DND-41 (cell line): Measurements from ENCODE around the gene AJAP1.

ENCODE experiments used
- ATAC-seq: fragments of 200-7000 bp; cut with Tn5 transposase; 3 replicates; pipeline ENCODE4 v1.9.1; 2021; ENCODE audit warnings: low read depth; ENCODE audit not compliant: insufficient read depth
- DNase-seq: peaks from one replicate; pipeline ENCODE4 v3.0.0-alpha.2; 2020
- H2AFZ ChIP-seq: 2 replicates; pipeline ENCODE4 v1.6.0; 2012; ENCODE audit warnings: low read depth, low read length
- H3K27ac ChIP-seq: 2 replicates; pipeline ENCODE4 v1.5.1; 2012; ENCODE audit warnings: low read length, inconsistent platforms
- H3K27me3 ChIP-seq: fragments of 200-600 bp; sonication (generic); 2 replicates; pipeline ENCODE4 v1.6.0; 2012; ENCODE audit warnings: low read length, mild to moderate bottlenecking, inconsistent platforms; ENCODE audit not compliant: insufficient read depth, poor library complexity
- H3K36me3 ChIP-seq: 2 replicates; pipeline ENCODE4 v1.5.1; 2012; ENCODE audit warnings: low read length, inconsistent platforms; ENCODE audit not compliant: insufficient read depth
- H3K4me1 ChIP-seq: 2 replicates; pipeline ENCODE4 v1.5.1; 2012; ENCODE audit warnings: mild to moderate bottlenecking, low read length; ENCODE audit not compliant: insufficient read depth
- H3K4me2 ChIP-seq: 2 replicates; pipeline ENCODE4 v1.6.0; 2012; ENCODE audit warnings: mild to moderate bottlenecking, moderate library complexity, low read length, inconsistent platforms; ENCODE audit not compliant: insufficient read depth
- H3K4me3 ChIP-seq, 2 experiments: fragments of 200-600 bp in 1 of 2; shearing (Covaris generic) in 1 of 2; 2 replicates each; pipeline ENCODE4 v1.5.1; 2012 to 2016; ENCODE audit warnings: inconsistent platforms in 2 of 2, low read length in 2 of 2, mild to moderate bottlenecking in 2 of 2, low read depth in 1 of 2, moderate library complexity in 1 of 2
- H3K79me2 ChIP-seq: 2 replicates; pipeline ENCODE4 v1.6.0; 2012; ENCODE audit warnings: low read length, inconsistent platforms; ENCODE audit not compliant: insufficient read depth
- H3K9ac ChIP-seq: 2 replicates; pipeline ENCODE4 v1.6.0; 2012; ENCODE audit warnings: low read depth, mild to moderate bottlenecking, inconsistent platforms, low read length, moderate library complexity
- H3K9me3 ChIP-seq: 2 replicates; pipeline ENCODE4 v1.5.1; 2012; ENCODE audit warnings: low read length, moderate library complexity, mild to moderate bottlenecking, inconsistent platforms; ENCODE audit not compliant: insufficient read depth, severe bottlenecking
- H4K20me1 ChIP-seq: 2 replicates; pipeline ENCODE4 v1.6.0; 2012; ENCODE audit warnings: low read length; ENCODE audit not compliant: insufficient read depth
- EZH2 ChIP-seq: IDR thresholded peaks from 3 replicates; pipeline ENCODE4 v1.6.1; 2012; ENCODE audit warnings: borderline replicate concordance, low read depth, mild to moderate bottlenecking, moderate library complexity, low read length, inconsistent platforms; ENCODE audit not compliant: severe bottlenecking
- TF ChIP-seq, protein P1 (sequence below): IDR thresholded peaks from 2 replicates; pipeline ENCODE4 v1.5.1; 2012; ENCODE audit warnings: borderline replicate concordance, low read length, moderate library complexity, mild to moderate bottlenecking; ENCODE audit not compliant: poor library complexity, severe bottlenecking; ENCODE audit errors: extremely low read depth

AJAP1 gene

DNA sequence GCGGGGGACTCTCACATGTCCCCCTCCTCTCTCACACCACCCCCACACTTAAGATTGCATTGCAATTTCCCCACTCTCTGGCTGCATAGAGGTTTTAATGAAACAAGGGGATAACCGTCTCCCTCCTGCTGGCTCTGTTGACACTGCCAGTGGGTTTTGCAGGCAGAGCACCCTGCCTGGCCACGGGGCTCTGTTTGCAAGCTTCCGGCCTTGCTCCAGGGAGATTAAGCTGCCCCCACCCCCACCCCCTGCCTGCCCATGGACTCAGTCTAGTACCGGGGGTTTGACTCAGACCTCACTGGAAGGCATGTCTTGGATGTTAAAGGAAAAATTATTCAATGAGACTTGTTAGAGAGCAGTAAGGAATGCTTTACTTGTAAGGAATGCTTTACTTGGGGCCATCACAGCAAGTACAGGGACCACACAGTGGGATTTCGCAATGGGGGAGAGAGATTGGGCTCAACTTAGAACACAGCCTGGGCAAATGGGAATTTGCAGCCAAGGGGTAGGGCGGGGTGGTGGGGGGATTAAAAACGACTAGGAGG lies 101.0 kb downstream of the AJAP1 start:
- no peak overlapping the region for H3K27ac ChIP-seq
- H4K20me1 ChIP-seq: no peaks in the 10 kb centered on the region
- H3K9me3 ChIP-seq: peaks cover 10% of the 10 kb centered on the region
- no peaks in the 10 kb centered on the region for H3K79me2 ChIP-seq
- no peaks in the 10 kb centered on the region for H3K36me3 ChIP-seq
- DNase-seq (no peak), ATAC-seq (no peak)
- H2AFZ ChIP-seq: no peak overlapping the region
- no peaks in the 10 kb centered on the region for H3K4me1 ChIP-seq
- H3K4me2 ChIP-seq: no peak overlapping the region
- no peaks in the 10 kb centered on the region for H3K27me3 ChIP-seq
- TF ChIP-seq, protein P1, sequence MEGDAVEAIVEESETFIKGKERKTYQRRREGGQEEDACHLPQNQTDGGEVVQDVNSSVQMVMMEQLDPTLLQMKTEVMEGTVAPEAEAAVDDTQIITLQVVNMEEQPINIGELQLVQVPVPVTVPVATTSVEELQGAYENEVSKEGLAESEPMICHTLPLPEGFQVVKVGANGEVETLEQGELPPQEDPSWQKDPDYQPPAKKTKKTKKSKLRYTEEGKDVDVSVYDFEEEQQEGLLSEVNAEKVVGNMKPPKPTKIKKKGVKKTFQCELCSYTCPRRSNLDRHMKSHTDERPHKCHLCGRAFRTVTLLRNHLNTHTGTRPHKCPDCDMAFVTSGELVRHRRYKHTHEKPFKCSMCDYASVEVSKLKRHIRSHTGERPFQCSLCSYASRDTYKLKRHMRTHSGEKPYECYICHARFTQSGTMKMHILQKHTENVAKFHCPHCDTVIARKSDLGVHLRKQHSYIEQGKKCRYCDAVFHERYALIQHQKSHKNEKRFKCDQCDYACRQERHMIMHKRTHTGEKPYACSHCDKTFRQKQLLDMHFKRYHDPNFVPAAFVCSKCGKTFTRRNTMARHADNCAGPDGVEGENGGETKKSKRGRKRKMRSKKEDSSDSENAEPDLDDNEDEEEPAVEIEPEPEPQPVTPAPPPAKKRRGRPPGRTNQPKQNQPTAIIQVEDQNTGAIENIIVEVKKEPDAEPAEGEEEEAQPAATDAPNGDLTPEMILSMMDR: no peak
- no peak for TF ChIP-seq EZH2
- H3K9ac ChIP-seq: no peak overlapping the region
- no peak overlapping the region for H3K4me3 ChIP-seq

DNA sequence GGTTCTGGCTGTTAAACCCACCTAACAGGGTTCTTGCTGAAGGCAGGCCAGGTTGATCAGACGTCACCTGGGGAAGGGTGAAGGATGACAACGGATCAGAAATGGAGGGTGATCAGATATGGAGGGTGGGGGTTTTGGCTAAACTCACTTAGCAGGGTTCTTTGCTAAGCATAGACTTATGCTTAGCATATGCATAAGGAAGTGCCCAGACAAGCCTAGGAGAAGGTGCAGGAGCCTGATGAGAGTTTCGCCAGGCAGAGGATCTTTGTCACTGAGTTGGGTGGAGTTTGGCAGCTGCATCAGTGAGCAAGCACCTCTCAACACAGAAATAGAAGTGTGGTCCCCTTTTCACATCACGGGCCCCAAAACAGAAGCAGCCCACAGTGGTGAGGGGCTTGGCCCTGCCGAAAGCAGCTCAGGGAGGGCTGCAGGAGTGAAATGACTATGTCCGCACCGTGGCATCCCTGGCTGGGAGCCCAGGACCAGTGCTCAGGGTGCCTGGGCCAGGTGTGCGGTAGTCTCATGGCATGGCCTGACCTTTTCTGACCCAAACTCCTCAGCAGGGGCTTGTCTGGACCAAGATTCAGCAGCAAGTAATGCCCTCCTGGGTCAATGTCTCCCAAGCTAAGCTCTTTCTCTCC lies 101.6 kb downstream of the AJAP1 start:
- Histone ChIP-seq H3K9ac (no peak overlapping the region), H3K79me2 (no peaks in the 10 kb centered on the region), H3K4me3 (no peak overlapping the region), H2AFZ (no peak overlapping the region), H3K4me2 (no peak overlapping the region), H3K27me3 (no peaks in the 10 kb centered on the region), H3K4me1 (no peaks in the 10 kb centered on the region), H4K20me1 (no peaks in the 10 kb centered on the region), H3K36me3 (no peaks in the 10 kb centered on the region), H3K27ac (no peak overlapping the region), H3K9me3 (peaks cover 10% of the 10 kb centered on the region)
- no peak for ATAC-seq
- TF ChIP-seq EZH2: no peak
- TF ChIP-seq, protein P1: no peak
- DNase-seq: no peak

DNA sequence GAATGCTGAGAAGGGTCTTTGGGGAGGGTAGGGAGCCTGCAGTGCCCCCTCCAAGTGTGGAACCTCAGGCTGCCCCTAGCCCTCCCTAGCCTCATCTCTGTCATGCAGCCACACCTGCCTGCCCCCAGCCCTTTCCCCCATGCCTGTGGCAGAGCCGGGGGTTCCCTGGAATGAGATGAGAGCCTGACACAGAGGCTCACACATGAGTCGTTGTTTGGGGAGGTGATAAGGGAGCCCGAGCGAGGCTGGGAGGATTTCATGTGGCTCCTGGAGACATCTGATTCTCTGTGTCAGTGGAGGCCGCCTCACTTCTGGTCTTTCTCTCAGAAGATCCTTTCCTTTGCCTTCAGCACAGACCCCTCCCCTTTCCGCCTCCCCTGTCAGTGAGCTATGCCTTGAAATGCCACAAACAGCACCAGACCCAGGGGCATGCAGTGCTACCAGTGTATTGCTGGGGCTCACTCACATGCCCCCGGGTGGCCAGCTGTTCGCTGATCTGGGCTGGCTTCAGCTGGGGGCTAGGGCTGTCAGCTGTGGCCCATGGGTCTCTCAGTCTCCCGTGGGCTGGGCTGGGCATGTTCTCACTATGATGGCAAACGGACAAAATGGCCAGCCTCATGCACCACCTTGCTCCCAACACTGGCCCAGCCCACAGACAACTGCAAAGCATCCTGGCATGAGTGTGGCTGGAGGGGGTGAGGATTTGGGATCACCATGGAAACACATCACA lies 102.6 kb downstream of the AJAP1 start:
- no peak overlapping the region for H3K4me3 ChIP-seq
- TF ChIP-seq, protein P1: no peak
- TF ChIP-seq EZH2: no peak
- H3K79me2 ChIP-seq: no peaks in the 10 kb centered on the region
- H3K4me1 ChIP-seq: no peaks in the 10 kb centered on the region
- no peaks in the 10 kb centered on the region for H3K36me3 ChIP-seq
- H3K27ac ChIP-seq: no peak overlapping the region
- no peak for DNase-seq
- H3K4me2 ChIP-seq: no peak overlapping the region
- no peak for ATAC-seq
- no peaks in the 10 kb centered on the region for H3K27me3 ChIP-seq
- no peaks in the 10 kb centered on the region for H4K20me1 ChIP-seq
- no peak overlapping the region for H3K9ac ChIP-seq
- no peak overlapping the region for H2AFZ ChIP-seq
- H3K9me3 ChIP-seq: peaks cover 10% of the 10 kb centered on the region
